Measurements from ENCODE around the gene CSF2. TPM values are rescaled to one million over a fixed set of nuclear protein-coding genes. Genes with fewer than 3 reads are reported as not detected.

Gene CSF2
- total and polyA plus RNA-seq, 2 of the 13 experiments (the other 11 are each of a cell fraction or from before 2014, with no cell fraction given) = not detected

GRCh38 chr5:132110930-132111329, 37.3 kb downstream of the CSF2 start (continued):
- TF ChIP-seq, protein P1, sequence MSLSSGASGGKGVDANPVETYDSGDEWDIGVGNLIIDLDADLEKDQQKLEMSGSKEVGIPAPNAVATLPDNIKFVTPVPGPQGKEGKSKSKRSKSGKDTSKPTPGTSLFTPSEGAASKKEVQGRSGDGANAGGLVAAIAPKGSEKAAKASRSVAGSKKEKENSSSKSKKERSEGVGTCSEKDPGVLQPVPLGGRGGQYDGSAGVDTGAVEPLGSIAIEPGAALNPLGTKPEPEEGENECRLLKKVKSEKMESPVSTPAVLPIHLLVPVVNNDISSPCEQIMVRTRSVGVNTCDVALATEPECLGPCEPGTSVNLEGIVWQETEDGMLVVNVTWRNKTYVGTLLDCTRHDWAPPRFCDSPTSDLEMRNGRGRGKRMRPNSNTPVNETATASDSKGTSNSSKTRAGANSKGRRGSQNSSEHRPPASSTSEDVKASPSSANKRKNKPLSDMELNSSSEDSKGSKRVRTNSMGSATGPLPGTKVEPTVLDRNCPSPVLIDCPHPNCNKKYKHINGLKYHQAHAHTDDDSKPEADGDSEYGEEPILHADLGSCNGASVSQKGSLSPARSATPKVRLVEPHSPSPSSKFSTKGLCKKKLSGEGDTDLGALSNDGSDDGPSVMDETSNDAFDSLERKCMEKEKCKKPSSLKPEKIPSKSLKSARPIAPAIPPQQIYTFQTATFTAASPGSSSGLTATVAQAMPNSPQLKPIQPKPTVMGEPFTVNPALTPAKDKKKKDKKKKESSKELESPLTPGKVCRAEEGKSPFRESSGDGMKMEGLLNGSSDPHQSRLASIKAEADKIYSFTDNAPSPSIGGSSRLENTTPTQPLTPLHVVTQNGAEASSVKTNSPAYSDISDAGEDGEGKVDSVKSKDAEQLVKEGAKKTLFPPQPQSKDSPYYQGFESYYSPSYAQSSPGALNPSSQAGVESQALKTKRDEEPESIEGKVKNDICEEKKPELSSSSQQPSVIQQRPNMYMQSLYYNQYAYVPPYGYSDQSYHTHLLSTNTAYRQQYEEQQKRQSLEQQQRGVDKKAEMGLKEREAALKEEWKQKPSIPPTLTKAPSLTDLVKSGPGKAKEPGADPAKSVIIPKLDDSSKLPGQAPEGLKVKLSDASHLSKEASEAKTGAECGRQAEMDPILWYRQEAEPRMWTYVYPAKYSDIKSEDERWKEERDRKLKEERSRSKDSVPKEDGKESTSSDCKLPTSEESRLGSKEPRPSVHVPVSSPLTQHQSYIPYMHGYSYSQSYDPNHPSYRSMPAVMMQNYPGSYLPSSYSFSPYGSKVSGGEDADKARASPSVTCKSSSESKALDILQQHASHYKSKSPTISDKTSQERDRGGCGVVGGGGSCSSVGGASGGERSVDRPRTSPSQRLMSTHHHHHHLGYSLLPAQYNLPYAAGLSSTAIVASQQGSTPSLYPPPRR (CRISPR knock-in tag; IDR thresholded peaks at IDR 0.05; ENCODE audit: borderline replicate concordance) = no peak

- Histone ChIP-seq H3K79me2 (ENCODE audit: insufficient read depth, low read length) (no peaks in the 10 kb centered on the region), H3K9ac (ENCODE audit: insufficient read depth, low read depth, low read length) (no peak overlapping the region), H3K4me3 (replicated peaks in 1 of 3; ENCODE audit: insufficient read depth in 1 of 3, low read depth in 2 of 3, low read length in 3 of 3) (no peak overlapping the region), H3K36me3 (replicated peaks in 1 of 2; ENCODE audit: control insufficient read depth in 1 of 2, insufficient read depth in 2 of 2, low read length in 2 of 2) (no peaks in the 10 kb centered on the region), H3K4me2 (ENCODE audit: low read depth, low read length) (no peak overlapping the region), H3K27ac (ENCODE audit: extremely low read length, insufficient read depth, low read length) (no peak overlapping the region), H3K27me3 (ENCODE audit: control insufficient read depth in 1 of 2, insufficient read depth in 2 of 2, low read length in 2 of 2) (no peaks in the 10 kb centered on the region), H2AFZ (ENCODE audit: low read length) (no peak overlapping the region), H4K20me1 (ENCODE audit: insufficient read depth, low read length) (no peaks in the 10 kb centered on the region), H3K9me3 (ENCODE audit: low read length) (no peaks in the 10 kb centered on the region), H3K4me1 (ENCODE audit: insufficient read depth, low read length) (peaks cover 7% of the 10 kb centered on the region)
- WGBS (ENCODE audit: low lambda C conversion rate) = 39% methylated on average over 3 of the region's 3 CpGs
- FAIRE-seq (no peak), DNase-seq (ENCODE audit: low spot score) (no peak), ATAC-seq (no peak)
- POLR2A ChIA-PET = no interaction called here
- intact Hi-C loops (cut with micrococcal nuclease; ENCODE audit: unreplicated experiment) = no loop called here
- no TSS peak for BruUV-seq (replicated peaks)
- in situ Hi-C loops (cut with HindIII; ENCODE audit: extremely low pct_ligation_motif_present, low pct_unique_long_range_greater_than_20kb) = no loop called here
- CTCF ChIA-PET (ENCODE audit: low intra/inter-chr PET ratio, low total read pairs) = no interaction called here
- TF ChIP-seq, protein P2, sequence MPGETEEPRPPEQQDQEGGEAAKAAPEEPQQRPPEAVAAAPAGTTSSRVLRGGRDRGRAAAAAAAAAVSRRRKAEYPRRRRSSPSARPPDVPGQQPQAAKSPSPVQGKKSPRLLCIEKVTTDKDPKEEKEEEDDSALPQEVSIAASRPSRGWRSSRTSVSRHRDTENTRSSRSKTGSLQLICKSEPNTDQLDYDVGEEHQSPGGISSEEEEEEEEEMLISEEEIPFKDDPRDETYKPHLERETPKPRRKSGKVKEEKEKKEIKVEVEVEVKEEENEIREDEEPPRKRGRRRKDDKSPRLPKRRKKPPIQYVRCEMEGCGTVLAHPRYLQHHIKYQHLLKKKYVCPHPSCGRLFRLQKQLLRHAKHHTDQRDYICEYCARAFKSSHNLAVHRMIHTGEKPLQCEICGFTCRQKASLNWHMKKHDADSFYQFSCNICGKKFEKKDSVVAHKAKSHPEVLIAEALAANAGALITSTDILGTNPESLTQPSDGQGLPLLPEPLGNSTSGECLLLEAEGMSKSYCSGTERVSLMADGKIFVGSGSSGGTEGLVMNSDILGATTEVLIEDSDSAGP (CRISPR knock-in tag; IDR thresholded peaks at IDR 0.05; ENCODE audit: borderline replicate concordance) = no peak
- TF ChIP-seq ZNF644 (CRISPR knock-in tag; IDR thresholded peaks at IDR 0.05; ENCODE audit: low read depth) (no peak), ZNF784 (CRISPR knock-in tag; IDR thresholded peaks at IDR 0.05; ENCODE audit: borderline replicate concordance) (no peak), ZBED4 (CRISPR knock-in tag; IDR thresholded peaks at IDR 0.05; ENCODE audit: borderline replicate concordance) (no peak), REPIN1 (CRISPR knock-in tag; IDR thresholded peaks at IDR 0.05; ENCODE audit: borderline replicate concordance, low read depth) (no peak), JUNB (CRISPR knock-in tag; IDR thresholded peaks at IDR 0.05; ENCODE audit: borderline replicate concordance) (no peak), ZNF780A (CRISPR knock-in tag; IDR thresholded peaks at IDR 0.05) (no peak), ZNF672 (CRISPR knock-in tag; IDR thresholded peaks at IDR 0.05) (no peak), CHCHD3 (CRISPR knock-in tag; IDR thresholded peaks at IDR 0.05) (no peak), ATAD3A (CRISPR knock-in tag; IDR thresholded peaks at IDR 0.05) (no peak), SP1 (IDR thresholded peaks at IDR 0.05) (no peak), SP1 (CRISPR knock-in tag; IDR thresholded peaks at IDR 0.05) (no peak)
Measured at GRCh38 chr5:132112111-132112510, 38.5 kb downstream of the CSF2 start.
